Subcutaneous abdominal adipose tissue (tissue), 5 donors: ENCODE results near the gene APC2.
"Not testable (repeated sequence)": the region's sequence is repeated elsewhere in the genome, so short reads cannot be mapped to it uniquely, and the experiment has no call there.

Experiments
- H3K27ac ChIP-seq: one replicate; pipeline ENCODE4 v1.7.0; 2013; ENCODE audit warnings: low read depth, mild to moderate bottlenecking, inconsistent platforms, low read length, moderate library complexity
- H3K27me3 ChIP-seq, 5 donors: one replicate each; pipeline ENCODE4 v1.7.0; 2013; ENCODE audit warnings: low read length in 5 of 5, inconsistent platforms in 1 of 5; ENCODE audit not compliant: control insufficient read depth in 5 of 5, insufficient read depth in 4 of 5
- H3K36me3 ChIP-seq, 5 donors: one replicate each; pipeline ENCODE4 v1.7.0; 2013; ENCODE audit warnings: low read length in 5 of 5; ENCODE audit not compliant: control insufficient read depth in 5 of 5, insufficient read depth in 5 of 5
- H3K4me1 ChIP-seq, 5 donors: one replicate each; pipeline ENCODE4 v1.7.0; 2013; ENCODE audit warnings: low read length in 5 of 5, mild to moderate bottlenecking in 3 of 5, moderate library complexity in 1 of 5; ENCODE audit not compliant: control insufficient read depth in 5 of 5, insufficient read depth in 5 of 5
- H3K4me3 ChIP-seq, 5 donors: one replicate each; pipeline ENCODE4 v1.7.0; 2013; ENCODE audit warnings: low read length in 5 of 5, low read depth in 1 of 5
- H3K9ac ChIP-seq, 5 donors: one replicate each; pipeline ENCODE4 v1.7.0; 2013; ENCODE audit warnings: low read length in 5 of 5, mild to moderate bottlenecking in 4 of 5, moderate library complexity in 3 of 5
- H3K9me3 ChIP-seq, 5 donors: one replicate each; pipeline ENCODE4 v1.7.0; 2013; ENCODE audit warnings: low read length in 5 of 5; ENCODE audit not compliant: control insufficient read depth in 5 of 5
- donor health status: healthy.
- donor health status: healthy.
- donor health status: healthy.
- donor health status: healthy.
- donor health status: healthy.

Gene APC2

DNA sequence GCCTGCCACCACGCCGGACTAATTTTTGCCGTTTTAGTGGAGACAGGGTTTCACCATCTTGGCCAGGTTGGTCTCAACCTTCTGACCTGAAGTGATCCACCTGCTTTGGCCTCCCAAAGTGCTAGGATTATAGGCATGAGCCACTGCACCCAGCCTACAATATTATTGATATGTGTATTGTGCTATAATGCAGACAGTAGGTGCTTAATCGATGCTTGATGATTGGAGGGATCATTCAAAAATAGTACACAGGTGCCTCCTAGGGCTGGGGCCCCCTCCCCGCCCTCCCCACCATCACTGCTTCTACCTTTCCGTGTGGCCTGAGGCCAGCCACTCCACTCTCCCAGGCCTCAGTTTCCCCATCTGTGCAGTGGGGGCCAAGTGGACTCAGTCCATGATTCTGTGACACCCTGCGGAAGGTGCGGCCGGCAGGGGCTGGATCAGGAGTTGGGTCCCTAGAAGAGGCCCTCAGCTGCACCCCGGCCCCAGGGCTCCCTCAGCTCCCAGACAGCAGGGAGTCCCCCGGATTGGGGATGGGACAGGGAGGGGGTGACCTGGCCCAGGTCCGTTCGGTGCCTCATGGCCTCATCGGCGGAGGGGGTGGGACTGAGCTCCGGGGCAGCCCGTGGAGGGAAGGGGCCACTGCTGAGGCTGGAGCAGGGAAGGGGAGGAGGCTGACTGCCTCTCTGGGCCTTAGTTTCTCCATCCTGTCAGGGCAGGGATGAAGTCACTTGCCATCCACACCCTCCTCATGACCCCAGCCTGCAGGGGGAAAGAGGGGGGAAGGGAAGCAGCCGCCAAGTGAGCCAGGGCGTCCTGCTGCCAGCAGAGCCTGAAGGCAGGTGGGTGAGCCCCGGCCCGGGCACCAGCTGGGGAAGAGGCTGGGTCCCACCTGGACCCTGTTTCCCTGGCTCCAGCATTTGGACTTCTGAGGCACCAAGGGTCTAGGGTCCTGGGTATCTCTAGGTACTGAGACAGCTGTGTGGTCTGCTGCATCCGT, 61.7 kb downstream of the APC2 start:
- Histone ChIP-seq H3K36me3 (no peaks in the 10 kb centered on the region), H3K27me3 (peaks cover 14 to 44% (median 40%) of the 10 kb centered on the region in 5 donors), H3K9me3 (peaks cover 0 to 9% (median 5%) of the 10 kb centered on the region in 5 donors), H3K4me3 (no peak overlapping the region), H3K27ac (no peak overlapping the region), H3K9ac (no peak overlapping the region), H3K4me1 (peaks cover 0 to 20% (median 13%) of the 10 kb centered on the region in 5 donors)

DNA sequence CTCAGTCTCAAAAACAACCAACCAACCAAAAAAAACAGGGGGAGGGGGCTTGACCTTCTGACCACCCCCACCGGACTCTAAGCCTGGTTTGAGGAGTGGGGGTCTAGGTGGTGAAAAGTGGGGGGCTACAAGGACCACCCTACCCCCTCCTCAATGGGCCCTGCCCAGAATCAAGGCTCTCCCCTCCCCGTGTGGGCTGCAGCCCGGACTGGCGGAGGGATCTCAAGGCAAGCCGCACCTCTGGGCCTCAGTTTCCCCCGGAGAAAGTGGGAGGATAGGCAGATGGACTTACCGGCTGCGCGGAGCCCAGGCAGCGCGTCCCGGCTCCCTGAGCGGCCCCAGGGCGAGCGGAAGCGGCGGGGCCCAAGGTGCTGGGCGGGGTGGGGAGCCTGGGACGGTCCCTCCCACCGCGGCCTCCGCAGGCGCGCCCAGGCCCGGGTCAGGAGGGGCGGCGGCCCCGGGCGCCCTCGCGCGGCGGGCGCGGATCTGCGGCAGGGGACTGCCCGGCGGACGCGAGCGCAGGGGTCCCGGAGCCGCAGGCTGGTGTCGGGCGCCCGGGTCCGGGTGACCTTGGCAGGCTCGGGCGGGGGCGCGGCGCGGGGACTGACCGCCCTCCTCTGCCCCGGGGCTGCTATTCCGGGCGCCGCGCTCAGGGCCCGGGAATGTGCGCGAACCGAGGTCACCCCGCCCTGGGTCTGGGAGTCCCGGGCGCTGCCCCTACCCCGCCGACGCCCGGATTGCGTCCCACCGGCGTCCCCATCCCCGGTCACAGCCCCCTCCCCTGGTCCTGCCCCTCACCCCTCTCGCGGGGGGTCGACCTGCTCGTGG, 63.0 kb downstream of the APC2 start, which contains the start of gene ADAMTSL5:
TSS of gene ADAMTSL5 (minus strand) at position 349 of the 828 bp plus-strand sequence. CDS start 2,076 bp downstream, outside the sequence.
- H3K27me3 ChIP-seq = peaks cover 14 to 45% (median 38%) of the 10 kb centered on the region in 5 donors
- no peak within 1 kb of the TSS for H3K9ac ChIP-seq
- H3K36me3 ChIP-seq = no peaks in the 10 kb centered on the region
- no peak within 1 kb of the TSS for H3K27ac ChIP-seq
- peaks cover 0 to 9% (median 5%) of the 10 kb centered on the region in 5 donors for H3K9me3 ChIP-seq
- peaks cover 0 to 13% (median 6%) of the 10 kb centered on the region in 5 donors for H3K4me1 ChIP-seq
- H3K4me3 ChIP-seq = peak within 1 kb of the TSS in 4 of 5 donors; percentile 13 to 49 (median 38)

DNA sequence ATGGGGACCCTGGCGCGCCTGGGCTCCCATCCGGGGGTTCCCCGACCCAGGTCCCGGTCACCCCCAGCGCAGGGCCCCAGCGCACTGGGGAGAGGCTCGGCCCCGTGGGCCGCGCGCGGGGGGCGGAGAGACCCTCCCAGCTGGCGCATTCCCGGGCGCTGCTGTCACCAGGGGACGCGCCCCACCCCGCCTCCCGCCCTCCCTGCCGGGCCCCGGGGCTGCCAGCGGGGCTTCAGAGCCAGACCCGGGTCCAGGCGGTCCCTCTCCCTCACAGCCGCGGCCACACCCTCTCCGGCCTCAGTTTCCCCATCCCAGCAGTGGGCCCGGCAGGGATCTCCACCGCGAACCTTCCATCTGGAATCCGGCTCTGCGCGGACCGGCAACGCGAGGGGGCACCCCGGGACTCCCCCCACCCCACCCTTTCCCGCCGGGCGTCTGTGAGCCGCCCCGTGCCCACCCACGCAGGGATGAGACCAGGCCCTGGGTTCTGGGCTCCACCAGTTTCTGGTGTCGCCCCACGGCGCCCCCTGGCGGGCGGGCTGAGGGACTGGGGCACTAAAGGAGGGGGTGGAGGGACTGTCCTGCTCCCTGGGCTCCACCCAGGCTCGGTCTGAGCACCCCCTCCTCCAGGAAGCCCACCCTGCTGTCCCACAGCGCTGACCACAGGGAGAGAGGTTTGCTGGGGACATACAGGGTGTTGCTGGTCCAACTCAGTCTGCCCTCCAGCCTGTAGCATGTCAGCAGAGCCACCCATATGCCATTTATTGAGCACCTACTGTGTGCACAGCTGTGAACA, 63.8 kb downstream of the APC2 start:
- H3K9ac ChIP-seq = no peak overlapping the region
- peaks cover 0 to 5% (median 4%) of the 10 kb centered on the region in 5 donors for H3K9me3 ChIP-seq
- peak overlapping the region in 3 of 5 donors; percentile 13 to 49 (median 18) for H3K4me3 ChIP-seq
- peaks cover 14 to 51% (median 41%) of the 10 kb centered on the region in 5 donors for H3K27me3 ChIP-seq
- no peaks in the 10 kb centered on the region for H3K36me3 ChIP-seq
- H3K27ac ChIP-seq = no peak overlapping the region
- peaks cover 0 to 11% (median 4%) of the 10 kb centered on the region in 5 donors for H3K4me1 ChIP-seq

GRCh38 chr19:1514295-1514661, 64.4 kb downstream of the APC2 start:
- Histone ChIP-seq H3K4me1 (peaks cover 0 to 11% (median 3%) of the 10 kb centered on the region in 5 donors), H3K36me3 (no peaks in the 10 kb centered on the region), H3K27ac (no peak overlapping the region), H3K27me3 (peaks cover 14 to 53% (median 41%) of the 10 kb centered on the region in 5 donors), H3K9me3 (peaks cover 0 to 4% (median 3%) of the 10 kb centered on the region in 5 donors), H3K9ac (no peak overlapping the region), H3K4me3 (no peak overlapping the region)

- H3K9me3 ChIP-seq = peaks cover 0 to 4% (median 3%) of the 10 kb centered on the region in 5 donors
- no peak overlapping the region for H3K9ac ChIP-seq
- H3K27me3 ChIP-seq = peaks cover 14 to 57% (median 41%) of the 10 kb centered on the region in 5 donors
- H3K27ac ChIP-seq = no peak overlapping the region
- no peak overlapping the region for H3K4me3 ChIP-seq
- peaks cover 0 to 11% (median 2%) of the 10 kb centered on the region in 5 donors for H3K4me1 ChIP-seq
- H3K36me3 ChIP-seq = no peaks in the 10 kb centered on the region
Observed at GRCh38 chr19:1514986-1515721, 65.2 kb downstream of the APC2 start.

DNA sequence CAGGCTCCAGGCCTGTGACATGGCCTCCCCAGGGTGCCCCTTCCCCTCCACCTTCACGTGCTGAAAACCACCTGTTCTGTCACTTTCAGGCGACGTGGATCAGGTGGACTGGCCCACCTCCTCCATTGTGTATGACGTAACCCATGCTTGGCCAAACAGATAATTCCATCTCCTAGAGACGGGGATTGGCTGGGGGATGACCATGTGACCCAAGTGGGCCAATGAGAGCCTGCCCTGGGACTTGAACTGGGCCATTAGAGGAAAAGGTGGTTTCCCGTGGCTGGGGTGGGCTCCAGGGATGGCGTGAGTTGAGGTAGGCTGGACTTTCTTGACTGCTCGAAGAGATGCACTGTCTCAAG, 66.5 kb downstream of the APC2 start:
- peaks cover 0 to 4% (median 3%) of the 10 kb centered on the region in 5 donors for H3K9me3 ChIP-seq
- no peak overlapping the region for H3K9ac ChIP-seq
- H3K27ac ChIP-seq = no peak overlapping the region
- no peak overlapping the region for H3K4me3 ChIP-seq
- no peaks in the 10 kb centered on the region for H3K36me3 ChIP-seq
- peaks cover 14 to 60% (median 38%) of the 10 kb centered on the region in 5 donors for H3K27me3 ChIP-seq
- peaks cover 0 to 11% (median 2%) of the 10 kb centered on the region in 5 donors for H3K4me1 ChIP-seq

GRCh38 chr19:1518471-1518870, 68.5 kb downstream of the APC2 start:
- Histone ChIP-seq H3K36me3 (no peaks in the 10 kb centered on the region), H3K9me3 (peaks cover 0 to 4% (median 3%) of the 10 kb centered on the region in 5 donors), H3K9ac (no peak overlapping the region), H3K4me3 (no peak overlapping the region), H3K27ac (no peak overlapping the region), H3K27me3 (peaks cover 12 to 62% (median 41%) of the 10 kb centered on the region in 5 donors), H3K4me1 (peaks cover 0 to 2% (median 0%) of the 10 kb centered on the region in 5 donors)

DNA sequence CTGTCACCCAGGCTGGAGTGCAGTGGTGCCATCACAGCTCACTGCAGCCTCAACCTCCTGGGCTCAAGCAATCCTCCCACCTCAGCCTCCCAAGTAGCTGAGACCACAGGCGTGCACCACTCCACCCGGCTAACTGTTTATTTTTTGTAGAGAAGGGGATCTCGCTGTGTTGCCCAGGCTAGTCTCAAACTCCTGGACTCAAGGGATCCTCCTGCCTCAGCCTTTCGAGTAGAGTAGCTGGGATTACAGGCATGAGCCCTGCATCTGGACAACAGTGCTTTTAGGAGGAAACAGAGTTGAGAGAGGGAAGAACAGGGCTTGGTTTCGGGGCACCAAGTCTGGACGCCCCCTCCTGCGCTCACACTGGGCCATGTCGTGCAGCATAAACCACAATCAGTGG, 69.9 kb downstream of the APC2 start:
- peaks cover 16 to 61% (median 43%) of the 10 kb centered on the region in 5 donors for H3K27me3 ChIP-seq
- not testable (repeated sequence) for H3K4me3 ChIP-seq, H3K4me1 ChIP-seq, H3K9me3 ChIP-seq, H3K36me3 ChIP-seq, H3K9ac ChIP-seq, H3K27ac ChIP-seq
